B cell (primary cell): ENCODE results near the gene PPP1CB. TPM values are rescaled to one million over a fixed set of nuclear protein-coding genes. Genes with fewer than 3 reads are reported as not detected.

Experiments used
- ATAC-seq: fragments of 200-7000 bp; cut with Tn5 transposase; one replicate; pipeline ENCODE4 v1.10.0; 2021; ENCODE audit warnings: low read depth, mild to moderate bottlenecking, moderate number of reproducible peaks, moderate library complexity
- CTCF ChIA-PET: fragments of 350-600 bp; sonication (Branson Sonifier 250); formaldehyde crosslinking; loops from one replicate; lab custom pipeline; 2021; ENCODE audit warnings: antibody characterized with exemption, inconsistent platforms; lab: Charles Lee
- POLR2A ChIA-PET: fragments of 350-600 bp; sonication (Branson Sonifier 250); formaldehyde crosslinking; loops from one replicate; lab custom pipeline; 2021; ENCODE audit warnings: antibody characterized with exemption; lab: Charles Lee
- DNase-seq: peaks from one replicate; pipeline ENCODE4 v3.0.0; 2013
- H2AFZ ChIP-seq: 2 replicates; pipeline ENCODE4 v1.6.1; 2012; ENCODE audit warnings: mild to moderate bottlenecking, low read depth, low read length; ENCODE audit not compliant: insufficient read depth, poor library complexity, severe bottlenecking
- H3K27ac ChIP-seq, 2 donors: 1 replicate in 1 of 2; 2 replicates in 1 of 2; pipeline ENCODE4 v1.5.1; 2012 to 2013; ENCODE audit warnings: low read length in 2 of 2, mild to moderate bottlenecking in 2 of 2, moderate library complexity in 1 of 2
- H3K27me3 ChIP-seq, 4 experiments: fragments of 200-600 bp in 1 of 4; sonication (generic) in 1 of 4; replicated peaks in 1 of 4; 1 replicate in 2 of 4; 2 replicates in 2 of 4; pipeline versions ENCODE4 v1.6.1 to v1.7.0; 2013 to 2016; ENCODE audit warnings: low read length in 3 of 4, mild to moderate bottlenecking in 2 of 4, mixed read lengths in 1 of 4, moderate library complexity in 1 of 4; ENCODE audit not compliant: insufficient read depth in 4 of 4, control insufficient read depth in 3 of 4; ENCODE audit errors: control extremely low read depth in 1 of 4
- H3K36me3 ChIP-seq, 2 experiments: replicated peaks in 1 of 2; 1 replicate in 1 of 2; 2 replicates in 1 of 2; pipeline versions ENCODE4 v1.6.1 to v1.7.1; 2013; ENCODE audit warnings: low read length in 1 of 2; ENCODE audit not compliant: insufficient read depth in 2 of 2, control insufficient read depth in 1 of 2; ENCODE audit errors: control extremely low read depth in 1 of 2, extremely low read depth in 1 of 2
- H3K4me1 ChIP-seq, 2 donors: fragments of 200-600 bp in 1 of 2; sonication (generic) in 1 of 2; 1 replicate in 1 of 2; 2 replicates in 1 of 2; pipeline versions ENCODE4 v1.5.1 to v1.6.1; 2013 to 2017; ENCODE audit warnings: low read length in 2 of 2; ENCODE audit not compliant: control insufficient read depth in 2 of 2, insufficient read depth in 2 of 2
- H3K4me2 ChIP-seq: replicated peaks from 2 replicates; pipeline ENCODE3; 2012; ENCODE audit warnings: mild to moderate bottlenecking, low read depth, low read length; ENCODE audit not compliant: poor library complexity, severe bottlenecking
- H3K4me3 ChIP-seq, 5 experiments: fragments of 200-600 bp in 1 of 5; sonication (generic) in 1 of 5; 1 replicate in 3 of 5; 2 replicates in 2 of 5; pipeline versions ENCODE4 v1.5.1 to v1.7.0; 2011 to 2016; ENCODE audit warnings: low read length in 4 of 5, mild to moderate bottlenecking in 4 of 5, low read depth in 2 of 5, control low read depth in 1 of 5, moderate library complexity in 1 of 5; ENCODE audit not compliant: insufficient read depth in 1 of 5; ENCODE audit errors: control extremely low read depth in 1 of 5, extremely low read depth in 1 of 5
- H3K79me2 ChIP-seq: fragments of 200-600 bp; sonication (generic); one replicate; pipeline ENCODE4 v1.6.0; 2016; ENCODE audit warnings: low read length; ENCODE audit not compliant: control insufficient read depth, insufficient read depth
- H3K9ac ChIP-seq: fragments of 200-600 bp; sonication (generic); 2 replicates; pipeline ENCODE4 v1.6.1; 2017; ENCODE audit warnings: mild to moderate bottlenecking, low read length, moderate library complexity
- H3K9me3 ChIP-seq, 3 donors: one replicate each; pipeline versions ENCODE4 v1.6.1 to v1.7.1; 2013; ENCODE audit warnings: low read length in 2 of 3; ENCODE audit not compliant: control insufficient read depth in 2 of 3, insufficient read depth in 1 of 3; ENCODE audit errors: control extremely low read depth in 1 of 3
- H4K20me1 ChIP-seq: 2 replicates; pipeline ENCODE4 v1.6.0; 2012; ENCODE audit warnings: mild to moderate bottlenecking, low read length; ENCODE audit not compliant: insufficient read depth, control insufficient read depth, poor library complexity, severe bottlenecking
- H3K27ac Mint-ChIP-seq: one replicate; pipeline ENCODE4 v1.8.0; 2021; ENCODE audit warnings: mixed read lengths
- H3K27me3 Mint-ChIP-seq: one replicate; pipeline ENCODE4 v1.8.0; 2021; ENCODE audit warnings: mixed read lengths
- H3K4me1 Mint-ChIP-seq: one replicate; pipeline ENCODE4 v1.8.0; 2021; ENCODE audit warnings: mixed read lengths
- H3K4me3 Mint-ChIP-seq: one replicate; pipeline ENCODE4 v1.8.0; 2021; ENCODE audit warnings: mixed read lengths
- H3K9me3 Mint-ChIP-seq: one replicate; pipeline ENCODE4 v1.8.0; 2022; ENCODE audit warnings: mixed read lengths; ENCODE audit not compliant: insufficient read depth
- EZH2 ChIP-seq: IDR thresholded peaks from 2 replicates; pipeline ENCODE4 v1.6.1; 2012; ENCODE audit warnings: borderline replicate concordance, low read depth, mild to moderate bottlenecking, moderate library complexity, low read length; ENCODE audit not compliant: insufficient read depth, poor library complexity, severe bottlenecking
- WGBS: methylation state at CpG from one replicate; pipeline ENCODE4 v1.1.5; 2013; ENCODE audit warnings: missing lambda C conversion rate; ENCODE audit not compliant: insufficient coverage; 5-methylcytosine and 5-hydroxymethylcytosine counted together
- intact Hi-C: fragments of 100-400 bp; cut with micrococcal nuclease; formaldehyde crosslinking; loops from one replicate; pipeline ENCODE4 v1.10.0; 2022
- polyA plus RNA-seq: library from polyadenylated mRNA; depleted of rRNA; stranded (reverse); fragments of >200 nt; gene quantifications from 2 replicates; pipeline ENCODE4 v1.2.3, GENCODE V29; 2012
- total RNA-seq, 2 donors: library from RNA; stranded (reverse); fragments of 120-200 nt in 1 of 2; gene quantifications; 1 replicate in 1 of 2; 2 replicates in 1 of 2; pipeline versions ENCODE4 v1.2.3 to v1.2.4, GENCODE V29; 2013 to 2022
- TF ChIP-seq, protein P1 (sequence below): fragments of 200-600 bp; IDR thresholded peaks from one replicate; pipeline ENCODE4 v1.8.0; 2022; ENCODE audit warnings: antibody characterized with exemption, mild to moderate bottlenecking

The PPP1CB gene
- total and polyA plus RNA-seq, 2 donors (not counting 1 experiment from before 2014, with no cell fraction given) = 26.9 to 152 TPM

DNA sequence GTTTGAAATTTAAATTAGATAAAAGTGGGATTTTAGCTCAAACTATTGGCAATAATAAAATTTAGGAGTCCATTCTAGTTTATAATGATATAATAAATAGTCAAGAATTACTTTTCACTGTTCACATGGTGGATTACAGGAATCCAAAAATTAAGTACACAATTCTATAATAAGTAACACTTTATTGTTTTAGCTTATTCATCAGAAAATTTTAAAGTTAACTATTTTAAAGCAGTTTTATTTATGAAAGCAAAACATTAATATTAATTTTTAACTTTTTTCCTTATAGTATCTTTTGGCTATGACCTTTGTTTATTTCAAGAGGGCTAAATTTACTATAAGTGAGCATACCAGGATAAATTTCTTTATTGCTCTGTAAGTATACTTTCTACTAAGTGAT, 70.4 kb downstream of the PPP1CB start:
- Histone ChIP-seq H3K9me3 (no peaks in the 10 kb centered on the region), H3K4me1 (no peaks in the 10 kb centered on the region), H4K20me1 (no peaks in the 10 kb centered on the region), H3K9ac (no peak overlapping the region), H3K27ac (no peak overlapping the region), H3K79me2 (no peaks in the 10 kb centered on the region), H3K36me3 (no peaks in the 10 kb centered on the region), H3K4me3 (no peak overlapping the region), H2AFZ (no peak overlapping the region), H3K27me3 (no peaks in the 10 kb centered on the region), H3K4me2 (no peak overlapping the region)
- no peak for DNase-seq
- Mint-ChIP-seq H3K9me3 (no peaks in the 10 kb centered on the region), H3K27ac (no peak overlapping the region), H3K4me1 (peaks cover 3% of the 10 kb centered on the region), H3K4me3 (no peak overlapping the region), H3K27me3 (no peaks in the 10 kb centered on the region)
- ATAC-seq = no peak
- intact Hi-C loops = loop anchor here (5.0 kb wide), 3 partner anchors 85 to 485 kb away; no protein-coding TSS in a partner anchor
- TF ChIP-seq EZH2 = no peak
- TF ChIP-seq, protein P1, sequence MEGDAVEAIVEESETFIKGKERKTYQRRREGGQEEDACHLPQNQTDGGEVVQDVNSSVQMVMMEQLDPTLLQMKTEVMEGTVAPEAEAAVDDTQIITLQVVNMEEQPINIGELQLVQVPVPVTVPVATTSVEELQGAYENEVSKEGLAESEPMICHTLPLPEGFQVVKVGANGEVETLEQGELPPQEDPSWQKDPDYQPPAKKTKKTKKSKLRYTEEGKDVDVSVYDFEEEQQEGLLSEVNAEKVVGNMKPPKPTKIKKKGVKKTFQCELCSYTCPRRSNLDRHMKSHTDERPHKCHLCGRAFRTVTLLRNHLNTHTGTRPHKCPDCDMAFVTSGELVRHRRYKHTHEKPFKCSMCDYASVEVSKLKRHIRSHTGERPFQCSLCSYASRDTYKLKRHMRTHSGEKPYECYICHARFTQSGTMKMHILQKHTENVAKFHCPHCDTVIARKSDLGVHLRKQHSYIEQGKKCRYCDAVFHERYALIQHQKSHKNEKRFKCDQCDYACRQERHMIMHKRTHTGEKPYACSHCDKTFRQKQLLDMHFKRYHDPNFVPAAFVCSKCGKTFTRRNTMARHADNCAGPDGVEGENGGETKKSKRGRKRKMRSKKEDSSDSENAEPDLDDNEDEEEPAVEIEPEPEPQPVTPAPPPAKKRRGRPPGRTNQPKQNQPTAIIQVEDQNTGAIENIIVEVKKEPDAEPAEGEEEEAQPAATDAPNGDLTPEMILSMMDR = no peak
- POLR2A ChIA-PET = no interaction called here
- CTCF ChIA-PET = interaction anchor here (0.8 to 1.7 kb wide), 3 partner anchors 9 to 1020 kb away, joined by 3 to 7 read pairs (median 7); no protein-coding TSS in a partner anchor

DNA sequence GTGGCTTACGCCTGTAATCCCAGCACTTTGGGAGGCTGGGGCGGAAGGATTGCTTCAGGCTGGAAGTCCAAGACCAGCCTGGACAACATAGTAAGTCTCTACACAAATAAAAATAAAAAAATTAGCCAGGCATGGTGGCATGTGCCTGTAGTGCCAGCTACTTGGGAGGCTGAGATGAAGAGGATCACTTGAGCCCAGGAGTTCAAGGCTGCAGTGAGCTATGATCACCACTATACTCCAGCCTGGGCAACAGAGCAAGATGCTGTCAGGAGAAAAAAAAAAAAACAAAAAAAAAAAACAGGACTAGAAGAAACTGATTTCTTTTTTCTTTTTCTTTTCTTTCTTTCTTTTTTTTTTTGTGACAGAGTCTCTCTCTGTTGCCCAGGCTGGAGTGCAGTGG, 72.6 kb downstream of the PPP1CB start:
- Histone ChIP-seq H3K27me3 (no peaks in the 10 kb centered on the region), H3K79me2 (no peaks in the 10 kb centered on the region), H3K4me3 (no peak overlapping the region), H3K9ac (no peak overlapping the region), H4K20me1 (no peaks in the 10 kb centered on the region), H3K27ac (no peak overlapping the region), H3K4me1 (no peaks in the 10 kb centered on the region), H2AFZ (no peak overlapping the region), H3K4me2 (no peak overlapping the region), H3K9me3 (no peaks in the 10 kb centered on the region), H3K36me3 (no peaks in the 10 kb centered on the region)
- Mint-ChIP-seq H3K9me3 (no peaks in the 10 kb centered on the region), H3K27me3 (no peaks in the 10 kb centered on the region), H3K4me1 (peaks cover 3% of the 10 kb centered on the region), H3K4me3 (no peak overlapping the region), H3K27ac (no peak overlapping the region)
- TF ChIP-seq, protein P1 = no peak
- TF ChIP-seq EZH2 = no peak
- intact Hi-C loops = loop anchor here (5.0 kb wide), 3 partner anchors 83 to 483 kb away; no protein-coding TSS in a partner anchor
- DNase-seq (no peak), ATAC-seq (no peak)
- CTCF ChIA-PET = interaction anchor here (0.7 to 2.2 kb wide), 3 partner anchors 17 to 419 kb away, joined by 3 to 5 read pairs (median 5); no protein-coding TSS in a partner anchor
- POLR2A ChIA-PET = no interaction called here
- no CpG with 5 or more reads among the region's 2 CpGs for WGBS
